H1 (cell line): ENCODE measurements around the gene MAMSTR. TPM values are rescaled to one million over a fixed set of nuclear protein-coding genes. Genes with fewer than 3 reads are reported as not detected.

Experiments used
- CTCF ChIA-PET: fragments of 300-600 bp; sonication (Branson Sonifier 250); formaldehyde crosslinking; loops from one replicate; lab custom pipeline; 2021; ENCODE audit not compliant: partially characterized antibody; lab: Charles Lee
- POLR2A ChIA-PET: fragments of 300-600 bp; sonication (Branson Sonifier 250); formaldehyde crosslinking; loops from one replicate; lab custom pipeline; 2021; ENCODE audit warnings: inconsistent platforms; ENCODE audit not compliant: partially characterized antibody; lab: Charles Lee
- DNase-seq, 2 experiments: peaks; one replicate each; pipeline versions ENCODE4 v3.0.0 to v3.0.0-alpha.2; 2010 to 2022; ENCODE audit warnings: low spot score in 2 of 2, low read depth in 1 of 2, mixed read lengths in 1 of 2
- FAIRE-seq: peaks from 2 replicates; lab custom pipeline; 2011; peaks lifted over from hg19 to GRCh38; lab: Jason Lieb, UNC
- H2AFZ ChIP-seq: 2 replicates; pipeline ENCODE4 v1.8.1; 2012; ENCODE audit warnings: low read length, inconsistent platforms
- H2AK5ac ChIP-seq: 2 replicates; pipeline ENCODE4 v1.6.1; 2013; ENCODE audit warnings: low read depth, low read length
- H2BK120ac ChIP-seq: replicated peaks from 2 replicates; pipeline ENCODE3; 2013; ENCODE audit warnings: low read depth, low read length, inconsistent platforms
- H2BK12ac ChIP-seq: 2 replicates; pipeline ENCODE4 v1.6.1; 2013; ENCODE audit warnings: low read depth, low read length
- H2BK15ac ChIP-seq: 2 replicates; pipeline ENCODE4 v1.6.1; 2013; ENCODE audit warnings: low read length
- H2BK20ac ChIP-seq: 2 replicates; pipeline ENCODE4 v1.6.1; 2013; ENCODE audit warnings: low read length
- H2BK5ac ChIP-seq: 2 replicates; pipeline ENCODE4 v1.6.1; 2013; ENCODE audit warnings: low read depth, low read length
- H3K14ac ChIP-seq: 2 replicates; pipeline ENCODE4 v1.6.1; 2013; ENCODE audit warnings: inconsistent platforms; ENCODE audit not compliant: insufficient read length
- H3K18ac ChIP-seq: 2 replicates; pipeline ENCODE4 v1.6.1; 2013; ENCODE audit warnings: low read length; ENCODE audit errors: extremely low read depth
- H3K23ac ChIP-seq: 2 replicates; pipeline ENCODE4 v1.6.1; 2013; ENCODE audit warnings: inconsistent platforms; ENCODE audit not compliant: insufficient read length
- H3K23me2 ChIP-seq: 2 replicates; pipeline ENCODE4 v1.6.1; 2013; ENCODE audit warnings: low read depth, low read length
- H3K27ac ChIP-seq: 2 replicates; pipeline ENCODE4 v1.6.1; 2011; ENCODE audit warnings: low read depth, low read length, inconsistent platforms
- H3K27me3 ChIP-seq, 4 experiments: replicated peaks in 1 of 4; 1 replicate in 1 of 4; 2 replicates in 3 of 4; pipeline versions ENCODE4 v1.6.1 to v1.8.1; 2011 to 2013; ENCODE audit warnings: low read length in 3 of 4, mild to moderate bottlenecking in 3 of 4, inconsistent platforms in 2 of 4, mixed read lengths in 2 of 4, moderate library complexity in 1 of 4; ENCODE audit not compliant: control insufficient read depth in 3 of 4, insufficient read depth in 3 of 4; ENCODE audit errors: extremely low read depth in 1 of 4
- H3K36me3 ChIP-seq, 4 experiments: 2 replicates each; pipeline versions ENCODE4 v1.6.1 to v1.8.1; 2011 to 2013; ENCODE audit warnings: mild to moderate bottlenecking in 4 of 4, low read length in 3 of 4, moderate library complexity in 2 of 4, control low read depth in 1 of 4, inconsistent platforms in 1 of 4; ENCODE audit not compliant: insufficient read depth in 4 of 4, control insufficient read depth in 2 of 4
- H3K4ac ChIP-seq: replicated peaks from 2 replicates; pipeline ENCODE3; 2013; ENCODE audit warnings: low read length, low read depth, mixed read lengths, inconsistent platforms; ENCODE audit not compliant: insufficient read length
- H3K4me1 ChIP-seq, 4 experiments: replicated peaks in 1 of 4; 1 replicate in 1 of 4; 2 replicates in 3 of 4; pipeline versions ENCODE4 v1.6.1 to v1.8.1; 2011 to 2013; ENCODE audit warnings: low read length in 3 of 4, inconsistent platforms in 2 of 4, mixed read lengths in 1 of 4; ENCODE audit not compliant: insufficient read depth in 4 of 4, control insufficient read depth in 3 of 4
- H3K4me2 ChIP-seq, 2 experiments: 2 replicates each; pipeline versions ENCODE4 v1.6.1 to v1.8.1; 2011 to 2013; ENCODE audit warnings: low read depth in 2 of 2, low read length in 2 of 2, control low read depth in 1 of 2, inconsistent platforms in 1 of 2, mild to moderate bottlenecking in 1 of 2; ENCODE audit not compliant: insufficient read depth in 1 of 2
- H3K4me3 ChIP-seq, 4 experiments: fragments of 200-600, 300-600 bp in 1 of 4; sonication (generic), shearing (Covaris generic), sonication (Bioruptor Twin) in 1 of 4; 2 replicates each; pipeline versions ENCODE4 v1.5.1 to v1.8.1; 2011 to 2016; ENCODE audit warnings: low read length in 4 of 4, low read depth in 3 of 4, control low read depth in 2 of 4, inconsistent platforms in 2 of 4, mild to moderate bottlenecking in 2 of 4, mixed read lengths in 1 of 4, moderate library complexity in 1 of 4; ENCODE audit not compliant: insufficient read depth in 2 of 4; ENCODE audit errors: extremely low read depth in 1 of 4
- H3K56ac ChIP-seq: replicated peaks from 2 replicates; pipeline ENCODE3; 2013; ENCODE audit warnings: low read depth, mild to moderate bottlenecking, mixed read lengths, low read length, inconsistent platforms; ENCODE audit not compliant: insufficient read length
- H3K79me1 ChIP-seq: 2 replicates; pipeline ENCODE4 v1.6.1; 2013; ENCODE audit warnings: low read depth, low read length, control low read depth
- H3K79me2 ChIP-seq, 2 experiments: 2 replicates each; pipeline versions ENCODE4 v1.6.1 to v1.8.1; 2012 to 2013; ENCODE audit warnings: low read length in 2 of 2, mild to moderate bottlenecking in 2 of 2, inconsistent platforms in 1 of 2; ENCODE audit not compliant: insufficient read depth in 2 of 2, control insufficient read depth in 1 of 2
- H3K9ac ChIP-seq, 4 experiments: replicated peaks in 1 of 4; 1 replicate in 1 of 4; 2 replicates in 3 of 4; pipeline versions ENCODE4 v1.6.1 to v1.8.1; 2011 to 2013; ENCODE audit warnings: low read depth in 3 of 4, low read length in 3 of 4, control low read depth in 2 of 4, mild to moderate bottlenecking in 2 of 4, moderate library complexity in 2 of 4, inconsistent platforms in 1 of 4; ENCODE audit errors: extremely low read depth in 1 of 4
- H3K9me3 ChIP-seq, 2 experiments: 2 replicates each; pipeline versions ENCODE4 v1.6.1 to v1.8.1; 2012 to 2013; ENCODE audit warnings: mild to moderate bottlenecking in 2 of 2, moderate library complexity in 2 of 2, control low read depth in 1 of 2, inconsistent platforms in 1 of 2, low read depth in 1 of 2, low read length in 1 of 2, mixed read lengths in 1 of 2; ENCODE audit not compliant: insufficient read depth in 2 of 2
- H4K20me1 ChIP-seq, 2 experiments: replicated peaks in 1 of 2; 2 replicates each; pipeline versions ENCODE3 to v1.8.1; 2011 to 2013; ENCODE audit warnings: inconsistent platforms in 2 of 2, low read length in 2 of 2, mild to moderate bottlenecking in 1 of 2; ENCODE audit not compliant: insufficient read depth in 2 of 2, control insufficient read depth in 1 of 2
- H4K5ac ChIP-seq: 2 replicates; pipeline ENCODE4 v1.6.1; 2013; ENCODE audit warnings: low read length, low read depth, mixed read lengths, inconsistent platforms; ENCODE audit not compliant: insufficient read length
- H4K8ac ChIP-seq: 2 replicates; pipeline ENCODE4 v1.8.0; 2013; ENCODE audit warnings: mild to moderate bottlenecking, moderate library complexity, low read length, inconsistent platforms; ENCODE audit not compliant: insufficient read depth; ENCODE audit errors: extremely low read depth
- H4K91ac ChIP-seq: replicated peaks from 2 replicates; pipeline ENCODE3; 2013; ENCODE audit warnings: low read length, mixed read lengths, inconsistent platforms; ENCODE audit not compliant: insufficient read length
- RNF2 ChIP-seq: fragments of 200-900, 300-1000 bp; sonication (generic); IDR thresholded peaks from 2 replicates; pipeline ENCODE4 v1.7.1; 2016; ENCODE audit warnings: borderline replicate concordance, low read depth, mild to moderate bottlenecking, antibody characterized with exemption, low read length; ENCODE audit not compliant: poor library complexity, severe bottlenecking; ENCODE audit errors: missing control alignments
- SIX5 ChIP-seq: IDR thresholded peaks from 2 replicates; pipeline ENCODE4 v1.6.1; 2011; ENCODE audit warnings: mild to moderate bottlenecking, low read depth, low read length
- WGBS, 2 experiments: shearing (Covaris generic) in 1 of 2; methylation state at CpG; one replicate each; pipeline versions ENCODE4 v1.1.6 to v1.1.7; 2013 to 2015; ENCODE audit warnings: low lambda C conversion rate in 2 of 2, mixed read lengths in 2 of 2, inconsistent platforms in 1 of 2, low coverage in 1 of 2, missing lambda C conversion rate in 1 of 2; ENCODE audit not compliant: insufficient replicate concordance in 2 of 2, insufficient coverage in 1 of 2, insufficient read length in 1 of 2; ENCODE audit errors: extremely low coverage in 1 of 2, missing lambda C conversion rate in 1 of 2; 5-methylcytosine and 5-hydroxymethylcytosine counted together
- polyA plus RNA-seq, 7 experiments: library from polyadenylated mRNA; depleted of rRNA in 3 of 7; stranded (reverse) in 5 of 7; unstranded in 2 of 7; fragments of >200 nt in 5 of 7; fragments of 200-250 nt in 2 of 7; gene quantifications; 1 replicate in 5 of 7; 2 replicates in 1 of 7; 4 replicates in 1 of 7; pipeline versions ENCODE4 v1.2.1 to v1.2.3, GENCODE V29; 2011 to 2013; ENCODE audit warnings: missing spikeins in 2 of 7, mixed read lengths in 2 of 7
- total RNA-seq: library from RNA; stranded (reverse); fragmentation: NEBNext Ultra II Directional; extraction: Animal tissue kit (Norgen Biotek cat#: 25700); gene quantifications from 2 replicates; pipeline ENCODE4 v1.2.1, GENCODE V29; 2021

The MAMSTR gene
- total and polyA plus RNA-seq, 2 of the 8 experiments (the other 6 are each of a cell fraction or from before 2014, with no cell fraction given) = 2.0 to 2.3 TPM

- Histone ChIP-seq H4K91ac (no peak overlapping the region), H3K14ac (no peak overlapping the region), H3K4me1 (peaks cover 0 to 11% (median under 1%) of the 10 kb centered on the region in 4 experiments; a peak in 4 of 7 replicates), H3K18ac (no peak overlapping the region), H3K56ac (no peak overlapping the region), H2BK120ac (no peak overlapping the region), H3K9me3 (no peaks in the 10 kb centered on the region), H2BK15ac (peak overlapping the region; percentile 23; the same call in 1 of the 2 replicates), H3K4me2 (no peak overlapping the region), H2BK5ac (peak overlapping the region; percentile 46; the same call in 1 of the 2 replicates), H4K20me1 (no peaks in the 10 kb centered on the region), H3K23me2 (peaks cover 7% of the 10 kb centered on the region; the same call in 1 of the 2 replicates), H4K8ac (no peak overlapping the region), H3K27ac (no peak overlapping the region), H3K36me3 (no peaks in the 10 kb centered on the region), H3K9ac (no peak overlapping the region; a peak in 1 of 7 replicates), H3K27me3 (no peaks in the 10 kb centered on the region), H2AFZ (no peak overlapping the region), H3K79me2 (no peaks in the 10 kb centered on the region), H2BK12ac (peak overlapping the region; percentile 40; the same call in 1 of the 2 replicates), H2BK20ac (no peak overlapping the region), H3K79me1 (no peaks in the 10 kb centered on the region), H4K5ac (no peak overlapping the region), H3K4me3 (no peak overlapping the region), H2AK5ac (peak overlapping the region; percentile 32; the same call in 1 of the 2 replicates), H3K23ac (no peak overlapping the region), H3K4ac (no peak overlapping the region)
- TF ChIP-seq SIX5 = peak; percentile 98
- TF ChIP-seq RNF2 = no peak
- no peak for DNase-seq
- POLR2A ChIA-PET = interaction anchor here (0.7 to 2.9 kb wide), 16 partner anchors 9 to 110 kb away, joined by 3 to 16 read pairs (median 5); partner anchors contain the start of genes CA11, FAM83E, IZUMO1 and RPL18
- peak; percentile 52 for FAIRE-seq
- CTCF ChIA-PET = interaction anchor here (0.8 to 5.1 kb wide), 8 partner anchors 9 to 79 kb away, joined by 3 to 33 read pairs (median 5); partner anchors contain the start of gene CA11
- 67% methylated on average over 11 of the region's 11 CpGs; no CpG with 5 or more reads in 1 of the 2 experiments for WGBS, 2 experiments
Measured at GRCh38 chr19:48724796-48725753, 5.5 kb upstream of the MAMSTR start.
